OCI-LY1 (cell line): ENCODE results near the gene CNNM3.

ENCODE experiments used
- CTCF ChIP-seq: fragments of 200-600 bp; sonication (generic), shearing (Covaris generic); IDR thresholded peaks from 2 replicates; pipeline ENCODE4 v1.5.1; 2017; ENCODE audit warnings: mild to moderate bottlenecking, antibody characterized with exemption, low read length, moderate library complexity, mixed read lengths
- EZH2 ChIP-seq: fragments of 200-600 bp; sonication (generic), shearing (Covaris generic); IDR thresholded peaks from 2 replicates; pipeline ENCODE4 v1.8.0; 2017; ENCODE audit warnings: borderline replicate concordance, mixed run types, mild to moderate bottlenecking, antibody characterized with exemption, low read length, moderate library complexity, mixed read lengths

GRCh38 chr2:96824079-96824870, 8.2 kb downstream of the CNNM3 start:
- TF ChIP-seq EZH2 (no peak), CTCF (no peak)
